ENCODE measurements around the gene PRICKLE1.

DNA sequence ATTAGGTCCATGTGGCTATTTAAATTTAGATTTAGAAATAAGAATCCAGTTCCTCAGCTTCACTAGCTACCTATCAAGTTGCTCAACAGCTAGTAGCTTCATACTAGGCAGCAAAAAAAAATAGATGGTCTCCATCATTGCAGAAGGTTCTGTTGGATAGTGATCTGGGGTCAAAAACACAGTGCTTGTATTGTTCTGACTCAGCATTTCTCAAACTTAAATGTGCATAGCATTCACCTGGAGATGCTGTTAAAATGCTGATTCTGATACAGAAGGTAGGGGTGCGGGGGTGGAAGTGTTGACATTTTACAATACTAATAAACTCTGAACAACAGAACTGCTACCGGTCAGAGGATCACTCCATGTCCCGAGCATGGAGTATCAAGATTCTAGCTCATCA is 51.3 kb downstream of the PRICKLE1 start:
- TF ChIP-seq POLR2AphosphoS5 (IDR thresholded peaks at IDR 0.05) (no peak), CTCF (IDR thresholded peaks at IDR 0.05) (no peak), POLR2A (IDR thresholded peaks at IDR 0.05) (no peak)

Measured in breast epithelium (tissue), 3 donors.